Erythroblast (primary cell): ENCODE data around the gene ATP6V0B.

Experiments
- GATA1 ChIP-seq: IDR thresholded peaks from 2 replicates; pipeline ENCODE4 v1.6.1; 2011; ENCODE audit warnings: low read depth, mild to moderate bottlenecking, control low read depth, low read length, moderate library complexity
- POLR2A ChIP-seq: IDR thresholded peaks from 2 replicates; pipeline ENCODE4 v1.6.1; 2011; ENCODE audit warnings: mild to moderate bottlenecking, low read length

GRCh38 chr1:43947874-43948437 is 26.8 kb upstream of the ATP6V0B start:
- TF ChIP-seq POLR2A, result no peak
- no peak for TF ChIP-seq GATA1
